GM12878 (cell line): ENCODE results near the gene FAM24B. TPM values are rescaled to one million over a fixed set of nuclear protein-coding genes. Genes with fewer than 3 reads are reported as not detected.

Source experiments
- ATAC-seq: fragments of 200-7000 bp; cut with Tn5 transposase; 3 replicates; pipeline ENCODE4 v1.9.1; 2020; ENCODE audit warnings: mild to moderate bottlenecking, moderate library complexity
- BruUV-seq: library from RNA; stranded (reverse); fragments of 400-500 nt; replicated peaks from 2 replicates; lab custom pipeline; 2021; lab: Mats Ljungman, UMichigan
- CTCF ChIA-PET: fragments of 300-600 bp; sonication (Branson Sonifier 250); formaldehyde crosslinking; extraction: SDS; loops from one replicate; lab custom pipeline; 2021; ENCODE audit warnings: inconsistent platforms; lab: Yijun Ruan, JAX
- POLR2A ChIA-PET: fragments of 350-600 bp; formaldehyde crosslinking; extraction: SDS; loops from one replicate; lab custom pipeline; 2021; ENCODE audit warnings: inconsistent platforms; lab: Charles Lee
- RAD21 ChIA-PET: fragments of 300-600 bp; sonication (Branson Sonifier 250); formaldehyde crosslinking; loops from one replicate; lab custom pipeline; 2023; ENCODE audit warnings: antibody characterized with exemption; ENCODE audit not compliant: unreplicated experiment; lab: Charles Lee
- SMC1A ChIA-PET: fragments of 300-600 bp; sonication (Branson Sonifier 250); formaldehyde crosslinking; loops from one replicate; lab custom pipeline; 2023; ENCODE audit not compliant: unreplicated experiment, uncharacterized antibody; lab: Charles Lee
- DNase-seq: peaks from one replicate; pipeline ENCODE4 v3.0.0-alpha.2; 2011; ENCODE audit warnings: low read depth, low spot score
- FAIRE-seq: peaks from 3 replicates; lab custom pipeline; 2011; peaks lifted over from hg19 to GRCh38; lab: Jason Lieb, UNC
- H2AFZ ChIP-seq: 2 replicates; pipeline ENCODE4 v1.6.0; 2011; ENCODE audit warnings: low read depth, low read length, control low read depth; ENCODE audit not compliant: control insufficient read depth
- H3K27ac ChIP-seq: 2 replicates; pipeline ENCODE4 v1.5.1; 2011; ENCODE audit warnings: control low read depth; ENCODE audit not compliant: control insufficient read depth, insufficient read depth
- H3K27me3 ChIP-seq, 2 experiments: replicated peaks in 1 of 2; 2 replicates each; pipeline versions ENCODE4 v1.6.0 to v1.6.1; 2011; ENCODE audit warnings: low read length in 1 of 2; ENCODE audit not compliant: control insufficient read depth in 2 of 2, insufficient read depth in 2 of 2
- H3K36me3 ChIP-seq, 2 experiments: 2 replicates each; pipeline ENCODE4 v1.5.1; 2011; ENCODE audit warnings: low read length in 1 of 2; ENCODE audit not compliant: control insufficient read depth in 2 of 2, insufficient read depth in 2 of 2
- H3K4me1 ChIP-seq: 2 replicates; pipeline ENCODE4 v1.6.1; 2011; ENCODE audit warnings: mild to moderate bottlenecking, low read length, moderate library complexity, mixed read lengths; ENCODE audit not compliant: control insufficient read depth, insufficient read depth
- H3K4me2 ChIP-seq: 2 replicates; pipeline ENCODE4 v1.6.0; 2011; ENCODE audit warnings: control low read depth; ENCODE audit not compliant: control insufficient read depth, insufficient read depth
- H3K4me3 ChIP-seq: fragments of 200-600 bp; sonication (generic); 2 replicates; pipeline ENCODE4 v1.5.1; 2016
- H3K79me2 ChIP-seq: 2 replicates; pipeline ENCODE4 v1.6.0; 2011; ENCODE audit warnings: low read length; ENCODE audit not compliant: control insufficient read depth, insufficient read depth
- H3K9ac ChIP-seq: 2 replicates; pipeline ENCODE4 v1.8.0; 2011; ENCODE audit warnings: low read length, control low read depth, mixed read lengths; ENCODE audit not compliant: control insufficient read depth, insufficient read depth
- H3K9me3 ChIP-seq: replicated peaks from 3 replicates; pipeline ENCODE4 v1.5.1; 2011; ENCODE audit warnings: mild to moderate bottlenecking, low read length; ENCODE audit not compliant: control insufficient read depth, insufficient read depth
- H4K20me1 ChIP-seq: 2 replicates; pipeline ENCODE4 v1.6.0; 2011; ENCODE audit not compliant: control insufficient read depth, insufficient read depth
- EED ChIP-seq: sonication (generic); IDR thresholded peaks from 2 replicates; pipeline ENCODE4 v1.6.1; 2016; ENCODE audit warnings: antibody characterized with exemption, low read depth
- EZH2 ChIP-seq: IDR thresholded peaks from 2 replicates; pipeline ENCODE4 v1.6.1; 2012; ENCODE audit warnings: low read depth, mild to moderate bottlenecking, control low read depth, inconsistent platforms, low read length, borderline replicate concordance; ENCODE audit not compliant: control insufficient read depth
- IRF5 ChIP-seq: fragments of 450-650 bp; IDR thresholded peaks from 2 replicates; pipeline ENCODE4 v1.6.1; 2017; ENCODE audit warnings: borderline replicate concordance
- MAX ChIP-seq: IDR thresholded peaks from 2 replicates; pipeline ENCODE4 v1.6.1; 2012; ENCODE audit warnings: low read depth, low read length, improper control_type of control experiment
- ZNF687 ChIP-seq: fragments of 450-650 bp; IDR thresholded peaks from 2 replicates; pipeline ENCODE4 v1.6.1; 2017; ENCODE audit warnings: mild to moderate bottlenecking, moderate library complexity
- WGBS: methylation state at CpG from one replicate; pipeline ENCODE4 v1.1.6; 2016; ENCODE audit warnings: low lambda C conversion rate; ENCODE audit not compliant: insufficient replicate concordance, insufficient coverage; ENCODE audit errors: missing lambda C conversion rate; 5-methylcytosine and 5-hydroxymethylcytosine counted together
- in situ Hi-C: fragments of 300-500 bp; cut with MboI; formaldehyde crosslinking; loops from 9 replicates; pipeline ENCODE4 v1.14.3; 2018; ENCODE audit warnings: mixed read lengths
- intact Hi-C: fragments of 100-400 bp; cut with micrococcal nuclease; formaldehyde crosslinking; loops from one replicate; pipeline ENCODE4 v1.14.2; 2022; ENCODE audit not compliant: unreplicated experiment
- polyA plus RNA-seq, 11 experiments: library from polyadenylated mRNA; depleted of rRNA in 4 of 11; unstranded in 6 of 11; stranded (reverse) in 5 of 11; fragments of >200 nt; fragmentation: Nextera tagmentation in 4 of 11; fragmentation: Illumina TruSeq in 1 of 11; extraction: Ambion mirVana in 4 of 11; extraction: Trizol in 1 of 11; gene quantifications; 1 replicate in 1 of 11; 2 replicates in 10 of 11; pipeline versions ENCODE4 v1.2.1 to v1.2.3, GENCODE V29; 2011 to 2016; ENCODE audit warnings: inconsistent platforms in 2 of 11, missing spikeins in 2 of 11, low read depth in 1 of 11
- total RNA-seq, 4 experiments: library from RNA; depleted of rRNA in 3 of 4; stranded (reverse); fragments of >200 nt in 3 of 4; fragmentation: Illumina TruSeq in 1 of 4; extraction: Trizol in 1 of 4; gene quantifications; 2 replicates each; pipeline versions ENCODE4 v1.2.1 to v1.2.3, GENCODE V29; 2013 to 2021
- TF ChIP-seq, protein P1 (sequence below): IDR thresholded peaks from 2 replicates; pipeline ENCODE4 v1.6.1; 2012; ENCODE audit warnings: mild to moderate bottlenecking, low read depth, low read length
- TF ChIP-seq, protein P2 (sequence below): fragments of 450-650 bp; IDR thresholded peaks from 2 replicates; pipeline ENCODE4 v1.6.1; 2016; ENCODE audit warnings: mild to moderate bottlenecking

Gene FAM24B
- total and polyA plus RNA-seq, 10 of the 15 experiments (the other 5 are each of a cell fraction or from before 2014, with no cell fraction given) = 4.8 to 15.3 (median 7.2) TPM

- TF ChIP-seq, protein P1, sequence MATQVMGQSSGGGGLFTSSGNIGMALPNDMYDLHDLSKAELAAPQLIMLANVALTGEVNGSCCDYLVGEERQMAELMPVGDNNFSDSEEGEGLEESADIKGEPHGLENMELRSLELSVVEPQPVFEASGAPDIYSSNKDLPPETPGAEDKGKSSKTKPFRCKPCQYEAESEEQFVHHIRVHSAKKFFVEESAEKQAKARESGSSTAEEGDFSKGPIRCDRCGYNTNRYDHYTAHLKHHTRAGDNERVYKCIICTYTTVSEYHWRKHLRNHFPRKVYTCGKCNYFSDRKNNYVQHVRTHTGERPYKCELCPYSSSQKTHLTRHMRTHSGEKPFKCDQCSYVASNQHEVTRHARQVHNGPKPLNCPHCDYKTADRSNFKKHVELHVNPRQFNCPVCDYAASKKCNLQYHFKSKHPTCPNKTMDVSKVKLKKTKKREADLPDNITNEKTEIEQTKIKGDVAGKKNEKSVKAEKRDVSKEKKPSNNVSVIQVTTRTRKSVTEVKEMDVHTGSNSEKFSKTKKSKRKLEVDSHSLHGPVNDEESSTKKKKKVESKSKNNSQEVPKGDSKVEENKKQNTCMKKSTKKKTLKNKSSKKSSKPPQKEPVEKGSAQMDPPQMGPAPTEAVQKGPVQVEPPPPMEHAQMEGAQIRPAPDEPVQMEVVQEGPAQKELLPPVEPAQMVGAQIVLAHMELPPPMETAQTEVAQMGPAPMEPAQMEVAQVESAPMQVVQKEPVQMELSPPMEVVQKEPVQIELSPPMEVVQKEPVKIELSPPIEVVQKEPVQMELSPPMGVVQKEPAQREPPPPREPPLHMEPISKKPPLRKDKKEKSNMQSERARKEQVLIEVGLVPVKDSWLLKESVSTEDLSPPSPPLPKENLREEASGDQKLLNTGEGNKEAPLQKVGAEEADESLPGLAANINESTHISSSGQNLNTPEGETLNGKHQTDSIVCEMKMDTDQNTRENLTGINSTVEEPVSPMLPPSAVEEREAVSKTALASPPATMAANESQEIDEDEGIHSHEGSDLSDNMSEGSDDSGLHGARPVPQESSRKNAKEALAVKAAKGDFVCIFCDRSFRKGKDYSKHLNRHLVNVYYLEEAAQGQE = no peak
- no peak for TF ChIP-seq MAX
- TF ChIP-seq, protein P2, sequence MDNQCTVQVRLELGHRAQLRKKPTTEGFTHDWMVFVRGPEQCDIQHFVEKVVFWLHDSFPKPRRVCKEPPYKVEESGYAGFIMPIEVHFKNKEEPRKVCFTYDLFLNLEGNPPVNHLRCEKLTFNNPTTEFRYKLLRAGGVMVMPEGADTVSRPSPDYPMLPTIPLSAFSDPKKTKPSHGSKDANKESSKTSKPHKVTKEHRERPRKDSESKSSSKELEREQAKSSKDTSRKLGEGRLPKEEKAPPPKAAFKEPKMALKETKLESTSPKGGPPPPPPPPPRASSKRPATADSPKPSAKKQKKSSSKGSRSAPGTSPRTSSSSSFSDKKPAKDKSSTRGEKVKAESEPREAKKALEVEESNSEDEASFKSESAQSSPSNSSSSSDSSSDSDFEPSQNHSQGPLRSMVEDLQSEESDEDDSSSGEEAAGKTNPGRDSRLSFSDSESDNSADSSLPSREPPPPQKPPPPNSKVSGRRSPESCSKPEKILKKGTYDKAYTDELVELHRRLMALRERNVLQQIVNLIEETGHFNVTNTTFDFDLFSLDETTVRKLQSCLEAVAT = no peak
- TF ChIP-seq, all 136 proteins: peak for 0
Observed at GRCh38 chr10:122822973-122823690, 56.2 kb downstream of the FAM24B start (continued).

DNA sequence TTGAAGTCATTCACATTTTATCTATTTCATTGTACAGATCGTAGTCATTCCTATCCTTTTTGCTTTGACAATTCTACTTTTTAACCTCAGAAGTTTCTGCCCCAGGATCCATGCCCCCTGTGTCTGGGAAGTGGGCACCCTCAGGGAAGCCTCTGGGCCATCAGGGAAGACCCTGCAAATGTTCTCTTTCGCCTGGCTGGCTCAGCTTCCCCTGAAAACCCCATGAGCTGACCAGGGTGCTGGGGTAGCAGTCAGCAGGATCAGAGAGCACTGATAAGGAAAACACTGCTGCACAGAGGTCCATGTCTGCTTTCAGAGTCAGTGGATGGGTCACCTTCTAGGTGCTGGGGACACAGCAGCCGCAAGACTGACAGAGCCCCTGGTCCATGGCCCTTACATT is 57.6 kb downstream of the FAM24B start:
- no peak overlapping the region for H3K4me3 ChIP-seq
- no peak overlapping the region for H3K9ac ChIP-seq
- H2AFZ ChIP-seq = no peak overlapping the region
- intact Hi-C loops = no loop called here
- CTCF ChIA-PET = no interaction called here
- WGBS = 0% methylated on average over 3 of the region's 3 CpGs
- no peak overlapping the region for H3K27ac ChIP-seq
- no peaks in the 10 kb centered on the region for H3K36me3 ChIP-seq
- POLR2A ChIA-PET = no interaction called here
- H3K79me2 ChIP-seq = no peaks in the 10 kb centered on the region
- RAD21 ChIA-PET = no interaction called here
- ATAC-seq = no peak
- in situ Hi-C loops = no loop called here
- FAIRE-seq = no peak
- H3K9me3 ChIP-seq = no peaks in the 10 kb centered on the region
- no peak for DNase-seq
- no peak overlapping the region for H3K4me2 ChIP-seq
- no peaks in the 10 kb centered on the region; a peak in 1 of 4 replicates for H3K27me3 ChIP-seq
- H3K4me1 ChIP-seq = no peaks in the 10 kb centered on the region
- no peaks in the 10 kb centered on the region for H4K20me1 ChIP-seq
- SMC1A ChIA-PET = no interaction called here
- BruUV-seq = no TSS peak
- TF ChIP-seq EED = no peak
- no peak for TF ChIP-seq EZH2
- TF ChIP-seq IRF5 = no peak
- TF ChIP-seq, protein P2 = no peak
- no peak for TF ChIP-seq ZNF687
